ENCODE measurements around the gene RHBDD3.

GRCh38 chr22:29306835-29307595, 39.2 kb upstream of the RHBDD3 start:
- TF ChIP-seq CTCF (conservative IDR thresholded peaks at IDR 0.05 in 1 of 2, IDR thresholded peaks at IDR 0.05 in 1 of 2; ENCODE audit: extremely low read depth in 1 of 2, insufficient read depth in 1 of 2, low read depth in 1 of 2, low read length in 2 of 2) (no peak), EZH2 (IDR thresholded peaks at IDR 0.05; ENCODE audit: borderline replicate concordance, low read length) (no peak)
